Measurements from ENCODE around the gene ZMYM5. TPM values are rescaled to one million over a fixed set of nuclear protein-coding genes. Genes with fewer than 3 reads are reported as not detected.
A peak's percentile ranks its signal among the peaks of the same experiment; 100 is the strongest.
"Not testable (repeated sequence)": the region's sequence is repeated elsewhere in the genome, so short reads cannot be mapped to it uniquely, and the experiment has no call there.

The ZMYM5 gene
- total RNA-seq, 4 donors from 2014 or later: 8.8 to 25.7 (median 13.4) TPM

GRCh38 chr13:19782727-19783682 is 80.4 kb downstream of the ZMYM5 start, which contains the start of gene PSPC1:
Gene PSPC1, minus strand, starts transcription at chr13:19782945. Its CDS starts 188 bp downstream, at chr13:19782757.
- Histone ChIP-seq H3K4me1 (peaks cover 10% of the 10 kb centered on the region), H3K4me3 (peak within 1 kb of the TSS; percentile 86), H3K27ac (peak within 1 kb of the TSS; percentile 98)
- TF ChIP-seq POLR2A (IDR thresholded peaks at IDR 0.05) (peak; percentile 61 to 89), POLR2AphosphoS5 (IDR thresholded peaks at IDR 0.05) (peak in 2 of 3 donors; percentile 77 to 81)
- H3K36me3 ChIP-seq, H3K9me3 ChIP-seq, H3K27me3 ChIP-seq: not testable (repeated sequence)
- peak; percentile 96 to 97 for DNase-seq (ENCODE audit: low spot score in 2 of 2)
- 21% methylated on average over 50 of the region's 50 CpGs for WGBS

- peak overlapping the region; percentile 86 for H3K4me3 ChIP-seq
- H3K27ac ChIP-seq: peak overlapping the region; percentile 98
- no peaks in the 10 kb centered on the region for H3K9me3 ChIP-seq
- H3K27me3 ChIP-seq: no peaks in the 10 kb centered on the region
- H3K4me1 ChIP-seq: peaks cover 10% of the 10 kb centered on the region
- peak; percentile 77 to 89 for DNase-seq (ENCODE audit: low spot score in 2 of 2)
- peaks cover 5% of the 10 kb centered on the region for H3K36me3 ChIP-seq
- under 1% methylated on average over 18 of the region's 77 CpGs for WGBS
- TF ChIP-seq POLR2AphosphoS5 (IDR thresholded peaks at IDR 0.05) (no peak), EP300 (IDR thresholded peaks at IDR 0.05) (no peak), POLR2A (IDR thresholded peaks at IDR 0.05) (no peak), CTCF (IDR thresholded peaks at IDR 0.05) (no peak)
Measured at GRCh38 chr13:19782049-19782726, 81.3 kb downstream of the ZMYM5 start.

GRCh38 chr13:19781526-19781925 is 81.9 kb downstream of the ZMYM5 start:
- TF ChIP-seq POLR2AphosphoS5 (IDR thresholded peaks at IDR 0.05) (no peak), EP300 (IDR thresholded peaks at IDR 0.05) (no peak), POLR2A (IDR thresholded peaks at IDR 0.05) (no peak), CTCF (IDR thresholded peaks at IDR 0.05) (no peak)
- Histone ChIP-seq H3K27me3 (no peaks in the 10 kb centered on the region), H3K4me1 (peaks cover 10% of the 10 kb centered on the region), H3K27ac (peak overlapping the region; percentile 98), H3K9me3 (no peaks in the 10 kb centered on the region), H3K36me3 (peaks cover 5% of the 10 kb centered on the region), H3K4me3 (peak overlapping the region; percentile 86)
- DNase-seq (ENCODE audit: low spot score in 2 of 2): no peak
- WGBS: 10% methylated on average over 9 of the region's 9 CpGs

- not testable (repeated sequence) for H3K27me3 ChIP-seq; H3K27ac ChIP-seq; H3K9me3 ChIP-seq; H3K36me3 ChIP-seq; DNase-seq (ENCODE audit: low spot score in 2 of 2)
- Histone ChIP-seq H3K4me3 (peak overlapping the region; percentile 86), H3K4me1 (peaks cover 10% of the 10 kb centered on the region)
- 93% methylated on average over 22 of the region's 22 CpGs for WGBS
Measured at GRCh38 chr13:19780753-19781418, 82.6 kb downstream of the ZMYM5 start.

Other genes with a start within 250 kb of the ZMYM5 start
- gene MPHOSPH8, start 230.0 kb downstream of the ZMYM5 start, total RNA-seq: 10 to 100 TPM; 21.2 to 43.0 (median 30.2) TPM
- gene PSPC1, start 80.7 kb downstream of the ZMYM5 start, total RNA-seq: 10 to 100 TPM; 30.3 to 63.2 (median 38.8) TPM
- 100 to 1,000 TPM in 1 of 4 donors, 10 to 100 TPM in 3; 44.5 to 217 (median 57.0) TPM for gene ZMYM2, start 95.1 kb upstream of the ZMYM5 start, total RNA-seq

Measured in suprapubic skin (tissue), 4 donors.